ENCODE measurements around the gene TMEM117.
A peak's percentile ranks its signal among the peaks of the same experiment; 100 is the strongest.

TMEM117 gene

DNA sequence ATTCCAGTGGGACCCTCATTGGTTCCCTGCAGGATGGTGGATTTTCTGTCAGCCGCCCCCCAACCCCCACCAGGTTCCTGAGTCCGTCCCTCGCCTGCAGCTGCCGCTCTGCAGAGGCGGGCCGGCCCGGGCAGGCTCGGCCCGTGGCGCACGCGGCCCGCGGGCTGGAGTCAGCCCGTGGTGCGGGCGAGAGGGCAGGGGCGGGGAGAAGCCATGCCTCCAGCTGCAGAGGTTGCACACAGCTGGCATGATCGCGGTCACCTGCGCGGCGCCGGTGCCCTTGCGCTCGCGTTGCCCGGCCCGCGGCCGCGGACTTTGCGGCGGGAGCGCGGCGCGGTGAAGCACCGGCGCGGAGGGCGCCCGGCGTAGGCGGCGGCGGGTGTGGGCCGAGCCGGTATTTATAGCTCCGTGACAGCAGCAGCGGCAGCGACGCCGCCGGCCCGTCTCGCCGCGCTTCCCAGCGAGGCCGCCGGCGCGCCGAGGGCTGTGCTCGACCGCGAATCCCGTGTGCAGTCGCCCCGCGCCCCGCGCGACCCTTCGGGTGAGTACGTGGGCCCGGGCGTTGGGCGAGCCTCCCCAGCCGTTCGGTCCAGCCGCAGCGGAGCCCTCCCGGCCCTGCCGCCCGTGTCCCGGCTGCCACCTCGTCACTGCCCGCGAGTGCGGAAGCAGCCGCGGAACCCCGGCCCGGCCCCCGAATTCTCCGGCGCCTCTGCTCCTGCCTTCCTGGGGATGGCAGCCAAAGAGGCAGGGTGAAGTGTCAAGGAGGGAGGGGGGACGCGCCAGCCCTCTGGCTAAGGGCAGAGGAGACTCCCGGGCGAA, at the start of gene TMEM117:
TMEM117 (plus strand) TSS at position 426 of the 819 bp plus-strand sequence.
- DNase-seq (ENCODE audit: low spot score) = peak; percentile 87

DNA sequence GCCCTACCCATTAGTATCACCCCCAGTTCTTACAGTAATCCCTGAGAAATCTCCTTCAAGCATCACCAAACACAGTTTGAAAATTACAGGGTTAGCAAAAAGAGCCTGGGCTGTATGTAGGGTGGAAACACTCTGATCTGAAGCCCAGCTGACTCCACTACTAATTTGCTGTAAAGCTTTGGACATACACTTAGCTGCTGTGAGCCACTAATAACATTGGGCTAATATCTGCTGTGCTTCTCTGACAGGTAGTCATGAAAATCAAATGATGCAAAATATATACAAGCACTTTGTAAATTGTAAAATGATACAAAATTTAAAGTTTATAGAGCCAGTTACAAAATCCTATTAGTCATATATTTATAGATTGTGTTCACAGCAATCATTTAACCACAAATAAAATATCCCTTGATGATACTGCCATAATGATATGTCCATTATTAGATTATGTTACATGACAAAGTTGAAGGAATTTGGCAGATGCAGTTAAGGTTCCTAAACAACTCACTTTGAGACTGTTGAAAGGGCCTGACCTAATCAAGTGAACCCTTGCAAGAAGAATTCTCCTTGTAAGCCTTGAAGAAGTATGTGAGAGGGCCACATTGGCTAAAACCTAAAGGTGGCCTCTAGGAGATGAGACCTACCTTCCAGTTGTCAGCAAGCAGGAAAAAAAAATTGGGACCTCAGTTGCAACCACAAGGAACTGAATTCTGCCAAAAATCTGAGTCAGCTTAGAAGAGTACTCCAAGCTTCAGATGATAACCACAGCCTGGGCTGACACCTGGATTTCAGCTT, 48.8 kb upstream of the TMEM117 start:
- no peak for DNase-seq (ENCODE audit: low spot score)

DNA sequence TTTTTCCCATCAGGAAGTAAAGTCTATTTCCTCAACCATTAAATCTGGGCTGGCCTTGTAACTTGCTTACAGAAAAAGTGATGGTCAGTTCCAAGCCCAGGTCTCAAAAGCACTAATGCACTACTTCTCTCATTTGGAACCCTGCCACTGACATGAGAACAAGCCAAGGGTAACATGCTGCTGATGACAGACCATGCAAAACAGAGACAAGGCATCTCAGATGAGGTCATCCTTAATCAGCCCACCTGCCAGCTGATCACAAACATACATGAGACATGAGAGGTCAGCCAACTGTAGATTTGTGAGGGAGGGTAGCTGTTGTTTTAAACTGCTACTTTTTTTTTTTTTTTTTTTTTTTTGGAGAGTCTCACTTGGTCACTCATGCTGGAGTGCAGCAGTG, 45.9 kb upstream of the TMEM117 start:
- no peak for DNase-seq (ENCODE audit: low spot score)

DNA sequence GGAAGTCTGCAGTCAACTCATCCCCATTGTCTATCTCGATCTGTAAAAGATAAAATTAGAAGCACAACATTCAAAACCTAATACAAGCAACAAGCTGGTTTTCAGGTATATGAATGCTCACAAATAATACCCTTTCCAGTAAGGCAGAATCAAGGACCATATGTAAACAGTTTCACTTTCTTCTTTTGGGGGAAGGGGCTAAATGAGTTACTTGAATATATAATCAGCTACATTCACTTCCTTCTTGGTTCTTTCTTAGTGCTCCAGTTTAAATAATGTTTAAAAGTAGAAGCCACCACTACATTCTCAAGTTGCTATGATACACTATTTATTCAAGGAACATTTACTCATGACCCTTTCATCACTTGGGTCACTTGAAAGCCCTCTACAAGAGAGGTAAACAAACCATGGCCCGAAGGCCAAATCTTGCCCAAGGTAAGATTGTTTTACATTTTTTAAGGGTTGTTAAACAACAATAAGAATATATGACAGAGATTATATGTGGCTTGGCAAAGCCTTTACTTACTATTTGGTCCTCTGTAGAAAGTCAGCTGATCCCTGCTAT, 40.1 kb upstream of the TMEM117 start:
- no peak for DNase-seq (ENCODE audit: low spot score)

DNA sequence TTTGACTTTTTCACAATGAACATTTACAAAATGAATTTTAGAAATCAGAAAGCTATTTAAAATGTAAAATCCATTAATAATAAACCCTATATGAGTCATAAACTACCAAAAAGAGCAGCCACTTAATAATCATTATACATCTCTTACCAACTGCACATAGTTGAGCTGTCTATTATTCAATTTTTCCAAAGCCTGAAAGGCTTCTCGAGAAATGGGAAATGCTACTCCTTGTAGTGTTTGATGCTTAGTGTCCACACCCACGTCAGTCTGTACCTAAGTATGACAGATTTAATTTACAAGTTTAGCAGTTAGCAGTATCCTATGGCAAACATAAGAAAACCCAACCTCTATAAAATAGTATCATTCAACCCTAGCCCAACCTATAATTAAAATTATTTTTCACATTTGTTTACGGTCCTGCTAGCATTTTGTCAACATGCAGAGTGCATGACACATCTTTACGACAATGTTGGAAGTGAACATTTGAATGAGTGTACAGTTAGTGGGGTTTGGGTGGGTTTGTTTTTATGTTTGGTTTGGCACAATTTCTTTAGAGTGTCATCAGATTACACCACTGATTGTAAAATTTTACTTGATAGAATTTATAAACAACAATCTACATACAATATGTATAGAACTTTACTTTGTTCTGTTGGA, 38.2 kb upstream of the TMEM117 start:
- DNase-seq (ENCODE audit: low spot score) = no peak

DNA sequence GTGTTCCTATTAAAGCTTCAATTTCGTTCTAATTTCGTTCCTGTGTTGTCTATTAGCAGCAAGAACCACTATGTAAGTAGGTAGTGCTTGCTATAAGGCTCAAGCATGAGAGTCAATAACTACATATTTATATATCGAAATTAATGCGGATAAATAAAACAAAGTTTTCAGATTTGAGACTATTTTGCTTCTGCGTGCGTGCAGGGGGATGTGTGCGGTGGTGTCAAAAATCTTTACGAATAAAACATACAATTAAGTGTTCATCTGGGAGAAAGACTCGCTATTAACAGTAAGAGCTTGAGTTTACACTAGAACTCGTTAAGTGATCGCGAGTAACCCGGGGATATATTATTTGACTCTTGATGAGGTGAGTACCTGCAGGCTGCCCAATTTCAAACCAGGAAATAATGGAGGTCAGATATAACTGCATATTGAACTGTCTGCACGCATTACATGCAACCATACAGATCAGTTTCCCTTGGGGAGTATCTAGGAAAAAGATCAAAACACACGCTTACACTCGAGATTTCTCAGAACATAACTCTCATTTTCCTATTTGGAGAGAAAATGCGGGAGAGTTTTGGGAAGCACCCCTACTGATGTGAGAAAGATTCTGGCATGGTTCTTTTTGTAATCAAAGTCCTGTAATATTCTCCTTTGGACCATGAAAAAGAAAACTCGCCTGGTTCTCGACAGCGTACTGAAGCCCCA, 30.6 kb upstream of the TMEM117 start:
- no peak for DNase-seq (ENCODE audit: low spot score)

DNA sequence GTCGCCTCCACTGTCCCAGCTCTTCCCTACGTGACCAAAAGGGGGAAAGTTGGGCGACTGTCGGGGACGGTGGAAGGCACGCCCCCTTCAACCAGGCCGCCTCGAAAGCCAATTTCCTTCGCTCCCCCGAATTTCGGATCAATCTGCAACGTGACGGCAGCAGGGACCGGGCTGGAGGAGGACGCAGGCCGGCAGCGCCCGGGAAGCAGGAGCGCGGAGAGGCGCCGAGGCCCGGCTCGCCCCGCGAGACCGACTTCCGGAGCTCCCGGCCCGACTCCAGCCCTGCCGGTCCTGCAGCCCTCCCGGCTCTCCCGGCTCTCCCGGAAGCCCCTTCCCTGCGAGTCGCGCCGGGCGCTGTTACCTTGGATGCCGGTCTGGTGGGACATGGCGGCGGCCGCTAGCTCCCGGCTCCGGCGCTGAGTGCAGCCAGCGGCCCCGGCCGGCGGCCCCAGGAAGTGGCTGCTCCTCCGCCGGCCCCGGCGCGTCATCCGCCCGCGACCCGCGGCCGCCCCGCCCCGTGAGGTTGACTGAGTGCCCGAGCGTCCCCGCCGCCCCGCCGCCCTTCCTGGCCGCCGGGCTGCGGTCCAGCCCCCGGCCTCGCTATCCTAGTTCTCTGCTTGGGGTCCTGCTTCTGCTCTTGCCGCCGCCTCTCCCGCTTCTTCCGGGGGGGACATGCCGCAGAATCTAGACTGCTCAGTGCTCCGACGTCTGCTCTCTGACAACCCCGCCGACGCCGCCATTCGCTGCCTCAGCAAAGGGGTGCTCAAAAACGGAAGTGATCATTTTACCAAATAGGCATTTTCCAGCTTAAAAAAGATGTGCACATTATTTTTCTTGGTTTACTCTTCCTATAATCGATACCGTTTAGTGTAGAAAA, 29.8 kb upstream of the TMEM117 start, which contains the start of gene TWF1:
TWF1 (minus strand) TSS at position 458 of the 877 bp plus-strand sequence; CDS start at position 386, 72 bp downstream.
- DNase-seq (ENCODE audit: low spot score) = peak; percentile 96

DNA sequence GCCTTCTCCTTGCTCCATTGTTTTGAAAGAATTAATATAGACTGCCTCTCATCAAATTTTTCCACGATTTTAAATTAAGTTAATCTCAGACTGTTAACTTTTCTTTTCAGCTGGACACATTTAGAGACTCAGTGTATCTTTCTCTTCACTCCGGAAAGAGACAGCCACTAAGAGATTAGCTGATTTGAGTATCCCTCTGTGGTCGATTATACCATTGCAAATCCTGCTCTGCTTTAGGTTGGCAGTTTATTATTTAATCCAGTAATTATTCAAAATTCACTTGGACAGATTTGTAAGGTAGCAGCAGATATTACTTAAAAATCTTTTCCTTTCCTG, 29.2 kb upstream of the TMEM117 start:
- no peak for DNase-seq (ENCODE audit: low spot score)

DNA sequence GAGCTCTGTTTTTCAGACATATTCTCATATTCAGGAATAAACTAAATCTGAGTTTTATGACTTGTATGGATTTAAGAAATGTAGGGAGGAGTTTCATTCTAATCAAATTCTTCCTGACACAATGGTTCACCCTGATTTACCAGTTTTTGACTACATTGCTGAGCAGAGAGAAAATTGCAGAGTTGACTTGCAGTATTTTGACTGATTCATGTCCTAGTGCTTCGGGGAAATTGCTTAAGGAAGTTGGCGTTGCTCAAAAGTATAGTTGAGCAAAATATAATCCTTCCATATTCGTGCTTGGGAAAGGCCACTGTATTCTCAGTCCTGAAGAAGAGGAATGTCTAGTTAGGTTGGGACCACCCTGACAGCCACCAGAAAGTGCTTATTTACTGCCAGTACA, 28.5 kb upstream of the TMEM117 start:
- DNase-seq (ENCODE audit: low spot score) = no peak

DNA sequence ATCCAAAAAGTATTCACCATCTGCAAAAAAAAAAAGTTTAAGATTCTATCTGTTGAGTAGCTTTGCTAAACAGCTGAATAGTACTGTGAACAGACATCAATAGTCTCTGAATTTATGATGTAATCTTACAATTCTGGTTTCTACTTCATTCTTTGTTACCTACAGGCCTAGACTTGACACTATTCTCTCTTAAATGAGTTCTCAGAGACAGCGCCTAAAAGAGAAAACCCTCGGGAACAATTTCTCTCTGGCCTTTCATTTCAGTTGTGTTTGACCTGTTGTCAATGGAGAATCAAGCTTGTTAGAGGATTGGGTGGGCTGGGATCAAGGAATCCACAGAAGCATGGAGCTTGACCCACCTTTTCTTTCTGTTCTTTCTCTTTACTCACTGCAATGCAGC, 23.8 kb upstream of the TMEM117 start:
- DNase-seq (ENCODE audit: low spot score) = no peak

DNA sequence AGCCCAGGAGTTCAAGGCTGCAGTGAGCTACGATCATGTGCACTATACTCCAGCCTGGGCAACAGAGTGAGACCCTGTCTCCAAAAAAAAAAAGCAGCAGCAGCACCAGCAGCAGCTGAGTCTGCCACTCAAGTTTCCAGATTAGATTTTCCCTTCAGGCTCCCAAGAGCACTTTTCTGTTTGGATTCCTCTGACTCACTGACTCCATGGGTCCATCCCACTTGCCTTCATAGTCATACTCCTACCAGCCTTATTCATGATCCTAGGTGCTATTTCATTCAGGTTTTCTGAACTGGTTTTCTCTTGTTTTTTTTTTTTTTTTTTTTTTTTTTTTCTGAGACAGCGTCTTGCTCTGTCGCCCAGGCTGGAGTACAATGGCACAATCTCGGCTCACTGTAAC, 23.0 kb upstream of the TMEM117 start:
- DNase-seq (ENCODE audit: low spot score) = no peak

DNA sequence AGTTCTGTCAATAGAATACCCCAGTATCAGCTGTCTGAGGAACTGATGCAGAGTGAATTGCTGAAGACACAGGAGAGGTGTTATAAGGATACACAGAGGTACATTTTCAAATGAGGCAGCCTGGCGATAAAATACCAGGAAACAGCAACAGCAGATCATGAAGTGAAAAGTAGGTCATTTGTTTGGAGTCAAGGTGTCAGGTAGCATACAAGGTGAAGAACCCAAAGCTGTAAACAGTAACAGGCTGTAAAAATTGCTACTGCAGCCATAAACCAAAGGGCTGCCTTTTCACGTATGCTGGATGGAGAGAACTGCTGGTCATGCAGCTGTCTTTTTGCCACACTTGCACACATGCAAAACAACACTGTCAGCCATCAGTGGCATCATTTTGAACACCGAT, 20.5 kb upstream of the TMEM117 start:
- no peak for DNase-seq (ENCODE audit: low spot score)

DNA sequence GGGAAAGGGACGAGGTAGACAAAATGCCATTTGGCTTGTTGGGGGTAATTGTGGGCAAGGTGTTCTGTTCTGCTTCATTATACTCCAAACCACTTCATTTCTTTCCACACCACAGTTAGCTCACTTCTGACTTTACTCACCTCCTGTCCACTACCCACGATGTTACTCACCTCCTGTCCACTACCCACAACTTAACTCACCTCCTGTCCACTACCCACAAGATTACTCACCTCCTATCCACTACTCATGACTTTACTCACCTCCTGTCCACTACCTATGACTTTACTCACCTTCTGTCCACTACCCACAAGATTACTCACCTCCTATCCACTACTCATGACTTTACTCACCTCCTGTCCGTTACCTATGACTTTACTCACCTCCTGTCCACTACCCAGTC, 19.7 kb upstream of the TMEM117 start:
- DNase-seq (ENCODE audit: low spot score) = no peak

DNA sequence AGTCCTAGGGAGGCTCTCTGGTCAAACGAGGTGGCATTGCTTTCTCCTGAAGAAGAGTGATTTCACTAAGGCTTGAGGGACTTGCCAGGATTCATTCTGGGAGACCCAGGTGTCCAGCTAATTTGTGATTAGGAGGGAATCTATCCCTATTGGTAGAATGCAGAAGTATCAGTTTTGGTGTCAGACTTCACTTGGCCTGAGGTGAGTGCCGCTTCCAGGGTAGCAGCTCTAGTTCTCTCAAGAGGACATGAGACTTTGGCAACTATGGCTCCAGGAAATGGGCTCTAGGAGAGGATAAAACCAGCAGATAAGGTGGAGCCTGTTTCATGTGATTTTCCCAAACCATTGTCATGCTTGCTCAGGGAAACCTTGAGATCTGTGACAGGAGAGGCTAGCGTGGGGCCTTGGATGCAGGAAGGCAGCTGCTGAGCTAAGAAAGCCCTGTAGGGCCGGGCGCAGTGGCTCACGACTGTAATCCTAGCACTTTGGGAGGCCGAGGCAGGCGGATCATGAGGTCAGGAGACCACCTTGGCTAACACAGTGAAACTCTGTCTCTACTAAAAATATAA, 11.6 kb upstream of the TMEM117 start:
- DNase-seq (ENCODE audit: low spot score) = no peak

DNA sequence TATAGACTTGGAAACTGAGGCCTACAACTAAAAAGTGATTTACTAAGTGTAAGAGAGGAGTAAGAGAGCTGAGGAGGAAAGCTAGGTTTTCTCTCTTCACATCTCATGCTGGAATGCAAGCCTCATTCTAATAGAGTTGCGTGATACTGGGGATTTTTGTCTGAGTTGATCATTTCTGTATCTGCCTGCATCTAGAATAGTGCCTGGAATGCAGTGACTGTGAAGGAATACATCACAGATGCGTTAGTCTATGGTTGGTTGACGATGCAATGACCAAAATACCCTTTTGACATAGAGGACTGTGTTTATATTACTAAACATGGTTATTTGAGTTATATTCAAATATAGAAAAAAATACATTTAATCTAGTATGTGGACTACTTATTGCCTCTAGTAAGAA, 9.2 kb upstream of the TMEM117 start:
- DNase-seq (ENCODE audit: low spot score) = no peak

DNA sequence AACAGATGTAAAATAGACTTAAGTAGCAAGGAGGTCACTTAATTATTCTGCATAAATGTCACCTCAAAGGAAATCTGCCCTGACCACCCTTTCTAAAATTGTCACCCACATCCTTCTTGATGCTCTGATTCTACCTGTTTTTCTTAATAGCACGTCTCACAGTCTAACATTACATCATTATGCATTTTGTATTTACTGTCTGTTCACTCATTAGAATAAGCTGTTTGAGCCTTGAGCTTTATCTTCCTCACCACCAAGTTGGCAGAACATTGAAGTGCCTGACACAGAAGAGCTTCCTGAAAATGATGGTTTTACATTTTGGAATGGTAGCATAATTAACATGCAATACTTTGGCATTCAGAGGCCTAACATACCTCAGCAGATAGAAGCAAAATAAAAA, 8.8 kb upstream of the TMEM117 start:
- no peak for DNase-seq (ENCODE audit: low spot score)

DNA sequence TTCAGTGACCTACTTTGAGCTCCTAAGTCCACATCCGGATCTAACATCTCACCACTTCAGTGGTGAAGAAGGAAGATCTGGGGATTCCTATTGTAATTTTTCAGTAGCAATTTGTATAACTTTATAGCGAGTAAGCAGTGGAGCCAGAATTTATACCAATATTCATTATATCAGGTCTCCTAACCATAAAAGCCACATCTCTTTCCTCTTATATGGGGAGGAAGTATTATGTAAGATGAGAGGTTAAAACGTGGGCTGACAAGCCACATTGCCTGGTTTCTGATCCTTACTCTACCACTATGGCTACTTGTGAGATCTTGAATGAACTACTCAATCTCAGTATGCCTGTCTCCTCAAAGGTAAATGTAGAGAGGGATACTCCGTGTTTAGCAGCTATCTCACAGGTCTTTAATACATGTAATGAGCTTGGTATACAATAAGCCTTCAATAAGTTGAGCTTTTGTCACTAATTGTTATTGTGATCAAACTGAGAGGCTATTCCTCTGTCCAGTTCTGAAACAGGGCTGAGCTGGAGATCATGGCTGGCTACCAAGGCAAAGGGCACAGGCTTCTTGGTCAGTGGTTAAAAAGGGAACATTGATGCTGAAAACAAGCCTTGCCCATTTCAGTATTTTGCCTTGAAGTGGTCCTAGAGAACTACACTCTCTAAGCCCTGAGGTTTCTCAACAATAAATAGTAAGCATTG, 3.3 kb upstream of the TMEM117 start:
- no peak for DNase-seq (ENCODE audit: low spot score)

DNA sequence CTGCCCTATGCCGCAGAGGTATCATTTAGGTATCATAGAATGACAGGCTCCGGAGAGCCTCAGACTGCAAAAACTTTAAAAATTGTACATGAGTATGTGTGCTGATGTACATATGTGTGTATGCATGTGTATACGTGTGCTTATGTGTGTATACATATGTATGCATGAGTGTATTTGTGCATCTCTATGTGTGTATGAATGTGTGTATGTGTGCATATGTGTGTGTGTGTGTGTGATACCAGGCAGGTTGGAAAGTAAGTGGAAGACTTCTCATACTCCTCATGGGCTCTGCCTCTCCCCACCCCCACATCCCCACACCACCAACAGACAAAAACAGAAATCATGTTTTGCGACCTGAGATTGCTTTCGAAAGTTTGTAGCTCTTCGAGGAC, 621 bp upstream of the TMEM117 start:
- DNase-seq (ENCODE audit: low spot score) = no peak

DNA sequence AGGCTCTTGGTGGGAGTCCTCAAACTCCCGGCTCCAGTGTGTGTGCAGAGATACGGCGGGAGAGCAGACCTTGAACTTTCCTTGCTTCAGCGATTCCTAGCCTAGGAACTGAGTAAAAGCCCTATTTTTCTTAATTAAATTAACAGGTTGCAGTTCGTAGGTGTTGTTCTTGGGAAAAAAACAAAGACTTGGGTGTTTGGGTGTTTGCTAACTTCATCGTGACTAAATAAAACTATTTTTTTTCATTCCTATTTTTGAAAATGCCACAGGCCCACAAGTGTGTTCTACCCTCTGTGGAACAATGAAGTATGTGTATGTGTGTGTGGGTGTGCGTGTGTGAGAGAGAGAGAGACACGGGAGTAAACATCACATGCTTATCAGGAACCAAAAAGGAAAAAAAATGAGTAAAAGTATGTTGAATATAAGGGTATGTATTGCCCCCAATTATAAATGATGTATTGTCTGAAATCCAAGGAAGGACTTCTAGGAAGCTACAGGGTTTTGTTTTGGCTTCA, 651 bp downstream of the TMEM117 start:
- DNase-seq (ENCODE audit: low spot score) = no peak

DNA sequence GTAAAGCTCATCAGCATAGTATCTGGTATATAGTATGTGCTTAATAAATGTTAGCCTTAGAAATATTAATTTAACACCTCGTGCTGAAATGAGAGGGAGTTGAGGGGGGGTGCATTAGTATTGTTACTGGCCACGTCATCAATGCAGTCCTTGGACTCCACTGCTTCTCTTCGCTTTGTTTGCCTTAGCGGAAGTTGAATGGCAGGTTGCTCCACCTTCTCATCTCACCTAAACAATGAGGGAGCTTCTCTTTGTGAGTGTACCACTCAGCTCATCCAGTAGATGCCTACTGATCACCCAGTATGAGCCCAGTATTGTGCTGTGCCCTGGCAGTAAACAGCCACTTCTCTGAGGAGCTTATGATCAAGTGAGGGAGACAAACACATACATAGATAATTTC, 4.5 kb downstream of the TMEM117 start:
- DNase-seq (ENCODE audit: low spot score) = no peak
